NT2/D1 (cell line): ENCODE data around the gene ARGLU1.

Experiments
- DNase-seq: peaks from one replicate; pipeline ENCODE4 v3.0.0-alpha.2; 2011; ENCODE audit warnings: low read depth, low spot score
- H3K27me3 ChIP-seq: 2 replicates; pipeline ENCODE4 v1.6.0; 2011; ENCODE audit warnings: mild to moderate bottlenecking; ENCODE audit not compliant: insufficient read length, insufficient read depth
- H3K36me3 ChIP-seq: 2 replicates; pipeline ENCODE4 v1.6.1; 2011; ENCODE audit warnings: mild to moderate bottlenecking, low read length, mixed read lengths; ENCODE audit not compliant: insufficient read depth, insufficient read length
- H3K4me1 ChIP-seq: 2 replicates; pipeline ENCODE4 v1.5.1; 2011; ENCODE audit not compliant: insufficient read depth, insufficient read length
- H3K4me3 ChIP-seq: 2 replicates; pipeline ENCODE4 v1.5.1; 2011; ENCODE audit warnings: low read depth; ENCODE audit not compliant: insufficient read length
- H3K9ac ChIP-seq: 2 replicates; pipeline ENCODE4 v1.6.0; 2011; ENCODE audit warnings: low read depth; ENCODE audit not compliant: insufficient read length
- H3K9me3 ChIP-seq: 2 replicates; pipeline ENCODE4 v1.5.1; 2011; ENCODE audit warnings: mild to moderate bottlenecking, low read length; ENCODE audit not compliant: insufficient read depth
- SUZ12 ChIP-seq: IDR thresholded peaks from 2 replicates; pipeline ENCODE4 v1.6.1; 2011; ENCODE audit not compliant: insufficient read length, insufficient read depth; ENCODE audit errors: extremely low read depth
- YY1 ChIP-seq: IDR thresholded peaks from 2 replicates; pipeline ENCODE4 v1.6.1; 2011; ENCODE audit not compliant: insufficient read length, insufficient read depth
- ZNF274 ChIP-seq: IDR thresholded peaks from 2 replicates; pipeline ENCODE4 v1.6.1; 2011; ENCODE audit warnings: mild to moderate bottlenecking, low read depth, low read length

ARGLU1 gene

GRCh38 chr13:106500445-106500844 lies 67.5 kb downstream of the ARGLU1 start:
- peaks cover 25% of the 10 kb centered on the region for H3K36me3 ChIP-seq
- H3K4me3 ChIP-seq = no peak overlapping the region
- no peaks in the 10 kb centered on the region for H3K9me3 ChIP-seq
- no peaks in the 10 kb centered on the region for H3K27me3 ChIP-seq
- no peak for DNase-seq
- H3K9ac ChIP-seq = no peak overlapping the region
- TF ChIP-seq YY1 (no peak), SUZ12 (no peak), ZNF274 (no peak)
- no peaks in the 10 kb centered on the region for H3K4me1 ChIP-seq

GRCh38 chr13:106499896-106500295 lies 68.0 kb downstream of the ARGLU1 start:
- no peak for DNase-seq
- no peak overlapping the region for H3K9ac ChIP-seq

GRCh38 chr13:106499113-106499512 lies 68.8 kb downstream of the ARGLU1 start:
- H3K4me1 ChIP-seq = no peaks in the 10 kb centered on the region
- DNase-seq = no peak
- no peak overlapping the region for H3K4me3 ChIP-seq
- no peaks in the 10 kb centered on the region for H3K9me3 ChIP-seq
- H3K27me3 ChIP-seq = no peaks in the 10 kb centered on the region
- peaks cover 30% of the 10 kb centered on the region for H3K36me3 ChIP-seq
- H3K9ac ChIP-seq = no peak overlapping the region
- TF ChIP-seq SUZ12 = no peak
- TF ChIP-seq YY1 = no peak
- no peak for TF ChIP-seq ZNF274

More at GRCh38 chr13:106499896-106500295, 68.0 kb downstream of the ARGLU1 start:
- no peak overlapping the region for H3K4me3 ChIP-seq
- no peaks in the 10 kb centered on the region for H3K9me3 ChIP-seq
- no peaks in the 10 kb centered on the region for H3K27me3 ChIP-seq
- H3K36me3 ChIP-seq = peaks cover 27% of the 10 kb centered on the region
- no peaks in the 10 kb centered on the region for H3K4me1 ChIP-seq
- TF ChIP-seq ZNF274 (no peak), YY1 (no peak), SUZ12 (no peak)

GRCh38 chr13:106498571-106498970 lies 69.4 kb downstream of the ARGLU1 start:
- Histone ChIP-seq H3K9ac (no peak overlapping the region), H3K27me3 (no peaks in the 10 kb centered on the region), H3K4me3 (no peak overlapping the region), H3K9me3 (no peaks in the 10 kb centered on the region), H3K4me1 (no peaks in the 10 kb centered on the region), H3K36me3 (peaks cover 33% of the 10 kb centered on the region)
- DNase-seq = no peak
- TF ChIP-seq SUZ12 (no peak), ZNF274 (no peak), YY1 (no peak)

GRCh38 chr13:106498158-106498557 lies 69.8 kb downstream of the ARGLU1 start:
- DNase-seq = no peak
- Histone ChIP-seq H3K27me3 (no peaks in the 10 kb centered on the region), H3K4me3 (no peak overlapping the region), H3K9me3 (no peaks in the 10 kb centered on the region), H3K4me1 (no peaks in the 10 kb centered on the region), H3K9ac (no peak overlapping the region), H3K36me3 (peaks cover 38% of the 10 kb centered on the region)
- TF ChIP-seq YY1 (no peak), SUZ12 (no peak), ZNF274 (no peak)

GRCh38 chr13:106497079-106497478 lies 70.9 kb downstream of the ARGLU1 start:
- TF ChIP-seq YY1 (no peak), ZNF274 (no peak), SUZ12 (no peak)
- Histone ChIP-seq H3K9ac (no peak overlapping the region), H3K27me3 (no peaks in the 10 kb centered on the region), H3K4me3 (no peak overlapping the region), H3K9me3 (no peaks in the 10 kb centered on the region), H3K36me3 (peaks cover 48% of the 10 kb centered on the region), H3K4me1 (no peaks in the 10 kb centered on the region)
- no peak for DNase-seq

GRCh38 chr13:106496072-106496997 lies 71.6 kb downstream of the ARGLU1 start:
- Histone ChIP-seq H3K9ac (no peak overlapping the region), H3K4me1 (no peaks in the 10 kb centered on the region)
- DNase-seq = no peak

More at GRCh38 chr13:106496072-106496997, 71.6 kb downstream of the ARGLU1 start:
- Histone ChIP-seq H3K27me3 (no peaks in the 10 kb centered on the region), H3K9me3 (no peaks in the 10 kb centered on the region), H3K36me3 (peaks cover 56% of the 10 kb centered on the region), H3K4me3 (no peak overlapping the region)
- no peak for TF ChIP-seq ZNF274
- TF ChIP-seq SUZ12 = no peak
- TF ChIP-seq YY1 = no peak
